ENCODE measurements around the gene MCRS1.

GRCh38 chr12:49531745-49532144, 36.2 kb downstream of the MCRS1 start:
- TF ChIP-seq CTCF (IDR thresholded peaks at IDR 0.05), result no peak
- TF ChIP-seq POLR2A (IDR thresholded peaks at IDR 0.05), result no peak
